Activated CD8-positive, alpha-beta memory T cell treated with anti-CD3 and anti-CD28 coated beads, Interleukin-2, amount 50 U/mL, for 4 hours (primary cell): ENCODE results near the gene TEX14.
A peak's percentile ranks its signal among the peaks of the same experiment; 100 is the strongest.

Source experiments
- DNase-seq: peaks from one replicate; pipeline ENCODE4 v3.0.0-alpha.2; 2020

Gene TEX14

DNA sequence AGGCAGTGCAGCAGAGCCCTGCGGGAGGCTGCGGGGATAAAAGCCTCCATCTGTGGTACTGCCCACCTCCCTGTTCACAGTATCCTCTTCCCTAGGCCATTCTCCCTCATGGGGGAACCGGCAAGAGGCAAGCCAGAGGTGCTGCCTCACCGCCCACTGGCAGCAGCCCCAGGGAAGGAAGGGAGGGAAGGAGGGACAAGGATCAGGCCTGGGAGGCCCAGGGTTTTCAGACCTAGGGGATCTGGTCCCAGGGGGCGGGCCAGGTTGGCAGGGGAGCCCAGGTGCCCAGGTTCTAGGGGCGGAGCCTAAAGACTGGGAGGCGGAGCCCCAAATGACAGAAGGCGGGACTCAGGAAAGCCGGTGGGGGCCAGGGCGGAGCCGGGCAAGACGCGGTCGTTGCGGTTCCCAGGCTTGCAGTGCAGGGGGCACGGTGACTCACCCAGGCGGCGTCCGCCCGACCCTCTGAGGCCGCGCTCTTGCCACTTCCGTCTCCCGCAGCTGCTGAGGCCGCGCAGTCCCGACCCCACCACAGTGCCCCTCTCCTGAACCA is 174.4 kb downstream of the TEX14 start:
- no peak for DNase-seq

DNA sequence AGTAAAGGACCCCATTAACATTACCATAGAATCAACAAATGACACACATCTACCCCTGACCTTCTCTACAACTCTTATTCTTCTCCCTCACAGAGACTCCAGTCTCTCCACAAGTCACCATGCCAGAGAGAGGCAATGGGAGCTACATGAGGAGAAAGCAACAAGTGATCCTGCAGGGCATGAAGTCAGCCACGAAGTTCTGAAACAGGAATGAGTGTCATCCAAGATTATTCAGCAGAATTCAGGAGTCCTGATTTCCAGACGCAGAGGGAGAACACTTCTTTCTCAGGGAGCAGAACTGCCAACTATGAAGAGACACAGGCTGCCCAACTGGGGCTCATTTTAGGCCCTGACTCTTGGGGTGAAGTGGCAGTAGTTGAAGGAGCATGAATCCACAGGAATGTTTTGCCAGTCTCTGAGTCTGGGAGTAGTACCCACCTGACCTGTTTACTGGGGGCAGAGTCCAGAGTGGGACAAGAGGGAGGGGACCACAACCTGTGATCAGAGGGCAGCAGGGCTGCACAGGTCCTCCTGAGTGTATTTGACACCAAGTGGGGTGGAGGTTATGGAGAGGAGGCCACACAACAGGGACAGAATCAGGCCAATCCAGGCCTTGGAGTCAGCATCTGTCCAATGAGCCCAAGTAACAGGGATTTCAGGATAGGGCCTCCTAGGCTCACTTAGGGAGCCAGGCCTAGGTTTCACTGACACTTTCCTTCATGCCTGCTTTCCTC is 175.0 kb downstream of the TEX14 start:
- DNase-seq: no peak

DNA sequence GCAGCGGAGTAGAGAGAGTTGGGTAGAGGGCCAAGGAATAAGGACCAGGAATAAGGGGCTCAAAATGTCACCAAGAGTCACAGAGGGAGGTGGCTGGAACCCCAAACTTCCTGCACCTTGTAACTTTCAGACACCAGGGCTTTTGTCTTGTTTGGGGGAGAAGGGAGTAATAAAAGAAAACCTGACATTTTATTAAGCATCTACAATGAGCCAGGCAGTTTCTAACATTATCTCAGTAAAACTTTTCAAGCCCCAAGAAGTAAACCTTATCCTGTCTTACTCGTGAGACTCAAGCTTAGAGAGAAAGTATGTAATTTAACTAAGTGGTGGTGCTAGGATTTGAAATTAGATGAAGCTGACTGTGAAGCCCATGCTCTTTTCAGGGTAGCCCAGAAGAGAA is 176.6 kb downstream of the TEX14 start:
- no peak for DNase-seq

DNA sequence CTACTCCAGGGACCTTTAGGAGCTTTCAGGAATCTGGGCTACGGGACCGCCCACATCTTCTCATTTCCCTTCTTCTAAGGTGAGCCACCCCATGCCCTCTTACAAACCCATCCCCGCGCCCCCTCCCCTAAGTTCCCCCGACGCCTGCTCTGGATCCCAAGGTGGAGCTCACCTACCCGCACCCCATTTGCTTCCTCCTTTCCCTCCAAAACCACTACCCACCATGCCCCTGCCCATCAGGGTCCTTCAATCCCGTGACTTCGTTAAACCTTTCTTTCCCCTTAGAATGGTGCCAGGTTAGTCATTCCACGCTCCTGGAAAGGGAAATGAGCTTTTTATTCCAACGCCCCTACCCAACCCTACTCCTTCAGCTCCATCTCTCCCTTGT is 177.1 kb downstream of the TEX14 start:
- no peak for DNase-seq

DNA sequence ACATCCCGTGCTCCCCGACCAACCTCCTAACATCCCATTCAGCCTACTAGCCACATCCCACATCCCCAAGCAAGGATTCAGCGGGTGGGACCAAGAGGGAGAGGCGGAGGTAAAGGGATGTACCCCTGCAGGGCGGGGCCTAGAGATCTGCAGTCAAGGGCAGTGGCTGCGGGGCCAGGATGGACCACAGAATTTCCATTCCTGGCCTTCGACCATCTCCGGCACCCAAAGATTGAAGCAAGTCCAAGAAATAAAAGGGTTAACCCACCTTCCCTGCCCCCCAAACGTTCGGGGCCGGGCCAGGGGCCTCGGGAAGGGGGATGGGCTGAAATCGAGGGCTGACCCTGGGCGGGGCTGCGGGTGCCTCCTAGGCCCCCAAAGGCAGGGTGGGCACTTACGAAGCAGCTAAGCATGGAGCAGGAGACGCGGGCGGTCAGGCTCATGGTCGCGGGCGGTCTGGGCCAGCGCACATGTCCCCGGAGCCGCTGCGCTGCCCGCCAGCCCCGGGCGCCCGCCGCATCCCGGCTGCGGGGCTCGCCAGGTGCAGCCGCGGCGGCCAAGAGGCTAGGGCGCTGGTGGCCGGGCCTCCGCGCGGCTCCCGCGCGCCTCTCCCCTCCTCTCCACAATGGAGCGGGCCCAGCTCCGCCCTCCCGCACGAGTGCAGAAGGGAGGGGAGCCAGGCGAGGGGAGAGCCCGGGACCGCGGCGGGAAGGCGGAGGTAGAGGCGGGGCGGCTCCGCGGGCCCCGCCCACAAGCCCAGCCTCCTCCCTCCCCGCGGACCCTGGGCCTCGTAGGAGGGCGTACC is 177.7 kb downstream of the TEX14 start, which contains the start of gene MTMR4:
TSS of gene MTMR4 (minus strand) at position 674 of the 805 bp plus-strand sequence. CDS start at position 443, 231 bp downstream.
- peak; percentile 70 for DNase-seq

DNA sequence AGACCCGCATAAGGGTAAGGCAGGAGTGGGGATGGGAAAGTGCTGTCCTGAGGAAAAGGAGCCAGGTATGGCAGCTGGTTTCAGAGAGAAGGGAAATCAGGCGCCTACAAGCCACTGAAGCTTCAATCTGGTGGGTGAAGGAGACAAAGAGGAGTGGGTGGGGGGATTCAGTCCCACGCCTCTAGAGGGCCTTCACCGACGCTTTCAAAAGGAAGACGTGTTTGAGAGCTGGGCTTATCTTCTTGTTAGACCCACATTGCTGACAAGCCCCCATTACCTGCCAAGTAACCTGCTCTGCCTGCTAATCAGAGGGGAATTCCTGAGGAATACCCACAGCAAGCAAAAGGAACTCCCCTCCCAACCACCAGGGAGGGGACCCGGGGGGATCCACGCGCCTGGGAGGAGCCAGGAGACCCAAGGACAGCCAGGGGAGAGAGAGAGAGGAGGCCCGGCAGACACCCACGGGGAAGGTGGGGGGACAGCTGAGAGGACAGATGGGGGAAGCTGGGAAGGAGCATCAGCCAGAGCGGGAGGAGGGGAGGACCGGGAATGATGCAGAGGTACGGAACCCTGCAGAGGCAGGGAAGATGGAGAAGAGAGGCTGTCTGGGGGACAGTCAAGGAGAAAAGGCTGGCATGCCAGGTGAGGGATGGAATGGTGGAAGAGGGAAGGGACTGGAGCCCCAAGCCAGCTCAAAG is 178.4 kb downstream of the TEX14 start:
- peak; percentile 33 for DNase-seq

DNA sequence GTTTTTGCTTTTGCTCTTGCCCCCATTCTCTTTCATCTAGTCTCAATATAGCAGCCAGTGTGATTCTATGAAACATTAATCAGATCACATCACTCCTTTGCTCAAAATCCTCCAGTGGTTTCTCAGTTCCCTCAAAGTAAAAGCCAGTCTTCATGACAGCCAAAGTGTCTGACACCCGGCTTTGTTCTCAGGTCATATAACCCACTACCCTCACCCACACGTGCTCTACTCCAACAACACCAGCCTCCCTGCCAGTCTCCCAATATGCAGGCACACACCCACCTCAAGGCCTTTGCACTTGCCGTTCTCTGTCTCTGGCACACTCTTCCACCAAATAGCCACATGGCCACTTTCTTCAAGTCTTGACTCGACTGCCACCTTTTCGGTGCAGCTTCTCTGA is 181.8 kb downstream of the TEX14 start:
- no peak for DNase-seq

- no peak for DNase-seq
Observed at GRCh38 chr17:58508341-58509067, 183.3 kb downstream of the TEX14 start.

GRCh38 chr17:58507123-58507634 is 184.7 kb downstream of the TEX14 start:
- no peak for DNase-seq
